Measurements from ENCODE around the gene MUCL3.
"Not testable (repeated sequence)": the region's sequence is repeated elsewhere in the genome, so short reads cannot be mapped to it uniquely, and the experiment has no call there.

MUCL3 gene

GRCh38 chr6:30998785-30999184 lies 58.0 kb downstream of the MUCL3 start:
- DNase-seq (ENCODE audit: low read depth in 1 of 2, low spot score in 1 of 2): no peak
- Histone ChIP-seq H3K27me3 (ENCODE audit: insufficient read depth, poor library complexity, severe bottlenecking) (no peaks in the 10 kb centered on the region), H3K4me3 (replicated peaks; ENCODE audit: insufficient read depth, low read length) (no peak overlapping the region), H3K27ac (replicated peaks) (no peak overlapping the region)
- TF ChIP-seq SPI1 (IDR thresholded peaks at IDR 0.05; ENCODE audit: borderline replicate concordance, low read depth) (no peak), POLR2AphosphoS5 (IDR thresholded peaks at IDR 0.05; ENCODE audit: low read depth) (no peak), CTCF (IDR thresholded peaks at IDR 0.05; ENCODE audit: insufficient read depth, low read length) (no peak), GABPA (IDR thresholded peaks at IDR 0.05; ENCODE audit: low read depth) (no peak)
- TF ChIP-seq, protein P1, sequence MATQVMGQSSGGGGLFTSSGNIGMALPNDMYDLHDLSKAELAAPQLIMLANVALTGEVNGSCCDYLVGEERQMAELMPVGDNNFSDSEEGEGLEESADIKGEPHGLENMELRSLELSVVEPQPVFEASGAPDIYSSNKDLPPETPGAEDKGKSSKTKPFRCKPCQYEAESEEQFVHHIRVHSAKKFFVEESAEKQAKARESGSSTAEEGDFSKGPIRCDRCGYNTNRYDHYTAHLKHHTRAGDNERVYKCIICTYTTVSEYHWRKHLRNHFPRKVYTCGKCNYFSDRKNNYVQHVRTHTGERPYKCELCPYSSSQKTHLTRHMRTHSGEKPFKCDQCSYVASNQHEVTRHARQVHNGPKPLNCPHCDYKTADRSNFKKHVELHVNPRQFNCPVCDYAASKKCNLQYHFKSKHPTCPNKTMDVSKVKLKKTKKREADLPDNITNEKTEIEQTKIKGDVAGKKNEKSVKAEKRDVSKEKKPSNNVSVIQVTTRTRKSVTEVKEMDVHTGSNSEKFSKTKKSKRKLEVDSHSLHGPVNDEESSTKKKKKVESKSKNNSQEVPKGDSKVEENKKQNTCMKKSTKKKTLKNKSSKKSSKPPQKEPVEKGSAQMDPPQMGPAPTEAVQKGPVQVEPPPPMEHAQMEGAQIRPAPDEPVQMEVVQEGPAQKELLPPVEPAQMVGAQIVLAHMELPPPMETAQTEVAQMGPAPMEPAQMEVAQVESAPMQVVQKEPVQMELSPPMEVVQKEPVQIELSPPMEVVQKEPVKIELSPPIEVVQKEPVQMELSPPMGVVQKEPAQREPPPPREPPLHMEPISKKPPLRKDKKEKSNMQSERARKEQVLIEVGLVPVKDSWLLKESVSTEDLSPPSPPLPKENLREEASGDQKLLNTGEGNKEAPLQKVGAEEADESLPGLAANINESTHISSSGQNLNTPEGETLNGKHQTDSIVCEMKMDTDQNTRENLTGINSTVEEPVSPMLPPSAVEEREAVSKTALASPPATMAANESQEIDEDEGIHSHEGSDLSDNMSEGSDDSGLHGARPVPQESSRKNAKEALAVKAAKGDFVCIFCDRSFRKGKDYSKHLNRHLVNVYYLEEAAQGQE (IDR thresholded peaks at IDR 0.05; ENCODE audit: insufficient replicate concordance, low read depth): no peak

GRCh38 chr6:31000067-31000860 lies 59.5 kb downstream of the MUCL3 start:
- not testable (repeated sequence) for DNase-seq (ENCODE audit: low read depth in 1 of 2, low spot score in 1 of 2); H3K4me3 ChIP-seq (replicated peaks; ENCODE audit: insufficient read depth, low read length); H3K27me3 ChIP-seq (ENCODE audit: insufficient read depth, poor library complexity, severe bottlenecking); H3K27ac ChIP-seq (replicated peaks)

DNA sequence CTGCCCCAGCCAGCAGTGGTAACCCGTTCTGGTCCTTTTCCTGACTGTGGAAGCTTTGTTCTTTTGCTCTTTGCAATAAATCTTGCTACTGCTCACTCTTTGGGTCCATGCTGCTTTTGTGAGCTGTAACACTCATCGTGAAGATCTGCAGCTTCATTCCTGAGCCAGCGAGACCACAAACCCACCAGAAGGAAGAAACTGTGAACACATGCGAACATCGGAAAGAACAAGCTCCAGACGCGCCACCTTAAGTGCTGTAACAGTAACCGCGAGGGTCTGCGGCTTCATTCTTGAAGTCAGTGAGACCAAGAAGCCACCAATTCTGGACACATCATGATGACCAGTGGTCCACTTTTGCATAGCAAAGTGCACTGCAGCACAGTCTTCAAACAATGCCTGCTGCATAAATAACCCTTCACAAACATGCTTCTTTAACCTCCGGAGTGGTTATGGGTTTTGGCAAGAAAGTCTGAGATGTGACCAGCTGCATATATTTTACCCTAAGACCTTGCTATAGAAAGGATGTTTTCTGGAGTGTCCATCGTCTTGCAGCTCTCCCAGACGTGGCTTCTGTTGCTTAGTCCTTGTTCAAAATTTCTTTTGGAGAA lies 60.6 kb downstream of the MUCL3 start:
- TF ChIP-seq GABPA (IDR thresholded peaks at IDR 0.05; ENCODE audit: low read depth) (no peak), SPI1 (IDR thresholded peaks at IDR 0.05; ENCODE audit: borderline replicate concordance, low read depth) (no peak), CTCF (IDR thresholded peaks at IDR 0.05; ENCODE audit: insufficient read depth, low read length) (no peak), POLR2AphosphoS5 (IDR thresholded peaks at IDR 0.05; ENCODE audit: low read depth) (no peak)
- TF ChIP-seq, protein P1 (IDR thresholded peaks at IDR 0.05; ENCODE audit: insufficient replicate concordance, low read depth): no peak
- Histone ChIP-seq H3K27me3 (ENCODE audit: insufficient read depth, poor library complexity, severe bottlenecking) (no peaks in the 10 kb centered on the region), H3K4me3 (replicated peaks; ENCODE audit: insufficient read depth, low read length) (no peak overlapping the region), H3K27ac (replicated peaks) (no peak overlapping the region)
- no peak for DNase-seq (ENCODE audit: low read depth in 1 of 2, low spot score in 1 of 2)

DNA sequence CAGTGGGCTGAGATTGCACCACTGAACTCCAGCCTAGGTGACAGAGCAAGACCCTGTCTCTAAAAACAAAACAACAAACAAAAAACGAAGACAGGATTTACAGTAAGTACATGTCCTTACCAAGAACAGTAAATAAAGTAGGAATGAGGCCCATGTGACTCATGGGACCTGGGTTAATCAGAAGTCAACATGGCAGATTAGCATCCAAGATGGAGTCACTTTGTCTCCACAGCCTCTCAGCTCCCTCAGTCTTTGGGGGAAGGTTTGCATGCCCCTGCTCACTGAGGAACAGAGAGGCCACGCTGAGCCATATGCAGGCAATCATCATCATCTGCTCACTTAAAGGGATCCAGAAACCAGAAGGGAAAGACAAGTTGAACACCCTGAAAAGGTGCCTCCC lies 61.7 kb downstream of the MUCL3 start:
- no peak for TF ChIP-seq GABPA (IDR thresholded peaks at IDR 0.05; ENCODE audit: low read depth)
- DNase-seq (ENCODE audit: low read depth in 1 of 2, low spot score in 1 of 2): no peak
- H3K27ac ChIP-seq (replicated peaks): no peak overlapping the region

More for the DNA sequence above, 61.7 kb downstream of the MUCL3 start:
- Histone ChIP-seq H3K27me3 (ENCODE audit: insufficient read depth, poor library complexity, severe bottlenecking) (no peaks in the 10 kb centered on the region), H3K4me3 (replicated peaks; ENCODE audit: insufficient read depth, low read length) (no peak overlapping the region)

Measured in HL-60 (cell line).